NCI-H460 (cell line): ENCODE measurements around the gene PSMD5. TPM values are rescaled to one million over a fixed set of nuclear protein-coding genes. Genes with fewer than 3 reads are reported as not detected.

ENCODE experiments used
- DNase-seq: peaks from one replicate; pipeline ENCODE4 v3.0.0-alpha.2; 2016; ENCODE audit warnings: low read depth; ENCODE audit errors: extremely low read depth
- total RNA-seq: library from RNA; depleted of rRNA; stranded (reverse); fragments of >200 nt; shearing (Covaris generic); gene quantifications from 2 replicates; pipeline ENCODE4 v1.2.3, GENCODE V29; 2014

PSMD5 gene
- total RNA-seq, 1 experiment from 2014 or later: 36.9 TPM

DNA sequence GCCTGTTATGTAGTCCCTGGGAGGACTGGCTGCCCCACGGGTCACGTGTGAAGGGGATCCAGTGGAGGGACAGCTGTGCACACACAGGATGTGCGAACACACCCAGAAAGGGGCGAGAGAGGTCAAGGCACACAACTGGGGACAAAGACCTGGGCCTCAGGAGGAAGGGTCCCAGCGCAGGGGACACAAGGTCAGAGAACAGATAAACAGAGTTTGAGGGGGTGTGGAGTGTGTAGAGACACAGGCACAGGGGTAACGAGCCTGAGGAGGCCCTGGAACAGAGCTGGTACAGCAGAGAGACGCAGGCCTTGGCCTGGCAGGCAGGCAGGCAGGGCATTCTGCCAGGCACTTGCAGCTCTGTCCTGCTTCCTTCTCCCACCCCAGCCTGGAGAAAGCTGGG is 14.8 kb upstream of the PSMD5 start:
- DNase-seq: no peak

DNA sequence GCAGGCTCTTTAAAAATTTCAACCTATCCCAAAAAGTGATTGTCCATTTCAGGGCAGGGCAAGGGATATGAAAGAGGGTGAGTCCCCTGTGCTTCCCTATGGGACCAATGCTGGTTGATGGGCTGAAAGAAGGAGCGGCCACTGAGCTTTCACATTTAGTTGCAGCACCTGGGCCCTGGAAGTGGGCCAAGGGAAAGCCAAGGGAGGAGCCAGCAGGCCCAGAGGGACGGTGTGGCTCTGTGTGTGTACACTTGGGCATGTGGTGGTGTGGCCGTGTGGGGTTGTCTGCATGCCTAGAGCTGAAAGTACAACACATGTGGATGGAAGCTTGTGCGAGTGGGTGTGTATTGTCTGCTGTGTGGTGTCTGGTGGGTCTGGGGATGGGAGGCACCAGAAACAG is 14.0 kb upstream of the PSMD5 start:
- no peak for DNase-seq

DNA sequence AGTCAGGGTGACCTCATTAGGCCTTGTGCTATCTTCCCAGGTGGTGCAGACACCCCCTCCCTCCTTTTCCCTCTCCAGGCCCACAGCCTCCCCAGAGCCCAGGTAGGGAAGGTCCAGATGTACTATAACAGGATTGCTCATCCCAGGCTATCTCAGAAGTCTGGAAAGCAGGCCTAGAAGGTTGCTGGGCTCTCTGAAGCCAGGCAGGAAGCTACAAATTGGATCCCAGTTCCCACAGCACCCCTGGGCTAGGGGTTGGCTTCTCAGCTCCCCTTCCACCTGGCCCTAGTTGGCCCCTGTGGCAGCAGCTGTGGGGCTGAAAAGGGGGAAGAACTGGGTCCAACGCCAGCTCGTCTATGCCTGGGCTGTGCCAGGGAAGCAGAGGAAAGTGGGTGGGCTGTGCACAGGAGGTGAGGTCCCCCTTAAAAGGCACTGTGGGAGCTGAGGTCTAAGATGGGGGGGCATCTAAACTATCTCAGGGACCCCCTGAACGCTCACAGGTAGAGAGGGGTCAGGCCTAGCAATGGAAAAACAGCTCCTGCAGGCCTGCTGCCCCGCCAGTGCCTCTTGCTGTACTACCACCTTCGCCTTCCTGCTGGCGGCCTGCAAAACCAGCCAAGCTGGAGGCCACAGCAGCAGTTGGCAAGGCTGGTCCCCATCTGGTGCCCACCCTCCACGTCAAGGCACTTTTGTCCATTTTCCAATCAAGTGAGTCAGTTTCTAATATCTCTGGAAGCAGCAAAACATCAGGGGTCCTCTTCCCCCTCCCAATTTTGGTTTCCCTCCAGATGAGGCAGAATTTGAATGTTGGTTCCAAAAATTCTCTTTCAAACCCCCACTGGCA is 13.3 kb upstream of the PSMD5 start:
- no peak for DNase-seq

GRCh38 chr9:120854596-120855327 is 12.0 kb upstream of the PSMD5 start:
- DNase-seq: no peak

GRCh38 chr9:120853198-120853597 is 10.5 kb upstream of the PSMD5 start:
- no peak for DNase-seq

GRCh38 chr9:120852240-120853010 is 9.7 kb upstream of the PSMD5 start:
- DNase-seq: no peak

GRCh38 chr9:120851449-120851848 is 8.7 kb upstream of the PSMD5 start:
- DNase-seq: no peak

GRCh38 chr9:120850315-120850714 is 7.6 kb upstream of the PSMD5 start:
- no peak for DNase-seq

DNA sequence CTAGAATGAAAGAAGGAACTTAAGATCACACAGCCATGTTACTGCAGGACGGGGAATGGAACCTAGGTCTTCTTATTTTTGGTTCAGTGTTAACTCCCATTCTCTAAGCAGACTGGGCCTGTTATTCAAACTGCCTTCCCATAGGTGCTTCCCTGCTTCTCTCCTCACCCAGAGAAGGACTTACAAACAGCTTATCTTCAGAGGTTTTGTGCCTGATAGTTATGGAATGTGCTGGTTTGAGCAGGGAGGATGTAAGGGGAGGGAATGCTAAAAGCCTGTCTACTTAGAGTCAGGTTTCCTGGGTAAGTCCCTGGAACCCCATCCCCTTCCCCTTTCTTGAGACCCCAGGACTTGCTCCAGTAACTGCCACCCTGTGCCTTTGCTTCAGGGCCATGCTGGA is 4.2 kb upstream of the PSMD5 start:
- DNase-seq: no peak

DNA sequence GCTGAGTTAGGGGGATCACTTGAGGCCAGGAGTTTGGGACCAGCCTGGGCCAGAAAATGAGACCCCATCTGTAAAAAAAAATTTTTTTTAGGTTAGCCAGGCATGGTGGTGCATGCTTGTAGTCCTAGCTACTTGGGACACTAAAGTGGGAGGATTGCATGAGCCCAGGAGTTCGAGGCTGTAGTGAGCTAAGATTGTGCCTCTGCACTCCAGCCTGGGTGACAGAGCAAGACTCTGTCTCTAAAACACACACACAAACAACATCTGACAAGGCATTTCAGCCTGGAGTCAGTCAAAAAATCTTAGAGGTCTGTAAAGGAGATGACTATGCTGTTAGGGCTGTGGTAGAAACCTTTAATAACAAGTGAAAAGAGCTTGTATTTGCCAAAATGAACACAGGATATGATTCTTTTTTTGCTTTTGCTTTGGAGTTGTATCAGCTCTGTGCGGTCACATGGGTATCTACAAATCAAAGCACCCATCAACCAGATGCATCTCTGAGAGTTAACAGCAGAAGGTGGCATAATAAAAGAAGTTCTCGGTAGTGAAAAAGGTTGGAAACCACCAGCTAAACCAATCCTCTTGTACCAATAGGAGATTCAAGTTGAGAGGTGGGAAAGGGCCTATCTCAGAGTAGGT is 3.6 kb upstream of the PSMD5 start:
- DNase-seq: no peak

DNA sequence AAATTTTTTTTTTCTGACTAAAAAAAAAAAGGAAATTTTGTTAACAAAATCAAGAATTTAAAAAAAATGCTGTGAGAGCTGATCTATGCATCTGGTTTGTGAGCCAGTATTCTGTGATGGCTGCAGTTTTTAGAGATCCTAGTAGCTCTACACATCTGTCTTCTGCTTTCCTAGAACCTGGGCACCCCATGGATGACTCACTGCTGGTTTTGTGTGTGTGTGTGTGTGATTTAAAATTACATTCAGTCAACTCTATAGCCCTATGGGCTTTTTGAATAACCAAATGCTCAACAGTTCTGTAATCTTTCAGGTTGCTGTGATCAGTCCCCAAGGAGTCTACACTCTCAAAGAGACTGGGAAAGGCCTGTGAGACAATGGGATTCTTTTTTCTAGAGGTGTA is 2.5 kb upstream of the PSMD5 start:
- DNase-seq: no peak

DNA sequence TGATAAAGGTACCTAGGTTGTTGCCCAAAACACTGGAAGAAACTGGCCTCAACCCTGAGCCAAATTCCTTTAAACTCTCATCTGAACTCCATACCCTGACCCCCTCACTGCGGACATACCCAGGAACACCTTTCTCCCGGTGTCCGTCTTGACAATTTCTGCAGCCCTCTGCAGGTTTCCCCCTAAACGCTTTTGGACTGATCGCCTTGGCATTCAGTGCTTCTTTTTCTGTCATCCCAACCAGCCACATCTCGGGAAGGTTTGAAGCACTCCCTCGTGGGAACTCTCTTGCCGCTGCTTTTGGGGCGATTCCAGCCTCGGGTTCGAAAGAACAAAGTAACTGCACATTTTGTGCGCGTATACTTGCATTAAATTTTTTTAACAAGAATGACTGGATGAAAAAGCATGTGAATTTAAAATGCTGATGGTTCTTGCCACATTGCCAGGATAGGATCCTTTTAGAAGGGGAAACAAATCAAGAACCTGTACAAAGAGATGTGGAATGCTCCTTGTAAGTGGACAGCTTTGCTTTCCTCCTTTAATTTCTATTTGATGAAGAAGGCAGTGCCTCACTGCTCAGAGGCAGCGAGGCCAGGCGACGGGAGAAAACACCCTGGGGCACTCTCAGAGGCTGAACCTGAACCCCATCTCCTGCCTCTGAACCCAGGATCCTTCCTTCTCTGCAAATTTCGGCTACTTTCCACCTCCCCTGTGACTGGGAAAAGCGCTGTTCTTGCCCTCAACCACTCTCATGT is 615 bp downstream of the PSMD5 start:
- no peak for DNase-seq

DNA sequence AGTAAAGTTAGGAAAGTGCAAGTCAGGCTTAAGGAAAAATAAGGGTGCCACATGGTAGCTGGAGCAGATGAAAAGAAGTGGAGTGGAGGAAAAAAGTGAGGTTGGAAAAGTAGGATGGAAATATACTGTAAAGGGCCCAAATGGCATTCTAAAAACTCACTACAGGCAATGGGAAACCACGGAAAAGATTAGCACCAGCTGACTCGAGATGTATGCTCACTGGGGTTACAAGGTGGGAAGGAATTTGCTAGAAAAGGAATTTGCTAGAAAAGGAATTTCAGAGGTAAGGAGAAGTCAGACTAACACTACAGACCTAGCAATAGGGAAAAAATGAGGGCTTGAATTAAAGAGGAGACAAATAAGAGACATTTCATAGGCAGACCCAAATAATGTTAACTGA is 3.6 kb downstream of the PSMD5 start:
- DNase-seq: no peak

DNA sequence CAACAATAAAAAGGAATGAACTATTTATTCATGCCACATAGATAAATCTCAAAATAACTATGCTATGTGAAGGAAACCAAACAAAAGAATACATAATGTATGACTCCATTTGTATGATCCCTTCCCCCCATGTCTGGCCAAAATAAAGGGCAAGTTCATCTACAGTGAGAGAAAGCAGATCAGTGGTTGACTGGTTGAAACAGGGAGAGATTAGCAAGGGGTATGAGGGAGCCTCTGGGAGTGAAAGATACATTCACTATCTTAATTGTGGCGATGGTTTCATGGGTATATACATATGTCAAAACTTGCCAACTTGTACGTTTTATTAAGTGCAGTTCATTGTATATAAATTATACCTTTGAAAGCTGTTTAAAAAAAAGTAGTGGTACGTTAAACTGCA is 4.8 kb downstream of the PSMD5 start:
- DNase-seq: no peak

- no peak for DNase-seq
Observed at GRCh38 chr9:120833325-120833724, 9.4 kb downstream of the PSMD5 start.

- no peak for DNase-seq
Observed at GRCh38 chr9:120832807-120833206, 9.9 kb downstream of the PSMD5 start.

DNA sequence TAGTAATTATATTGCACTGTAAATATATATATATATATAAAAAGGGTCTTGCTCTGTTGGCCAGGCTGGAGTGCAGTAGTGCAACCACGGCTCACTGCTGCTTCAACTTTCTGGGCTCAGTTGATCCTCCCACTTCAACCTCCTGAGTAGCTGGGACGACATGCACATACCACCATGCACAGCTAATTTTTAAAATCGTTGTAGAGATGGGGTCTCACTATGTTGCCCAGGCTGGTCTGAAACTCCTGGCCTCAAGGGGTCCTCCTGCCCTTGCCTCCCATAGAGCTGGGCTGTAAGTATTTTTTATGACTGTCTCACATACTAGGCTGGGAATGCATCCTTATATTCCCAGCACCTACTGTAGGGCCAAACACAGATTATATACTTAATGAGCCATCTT is 11.9 kb downstream of the PSMD5 start:
- no peak for DNase-seq

DNA sequence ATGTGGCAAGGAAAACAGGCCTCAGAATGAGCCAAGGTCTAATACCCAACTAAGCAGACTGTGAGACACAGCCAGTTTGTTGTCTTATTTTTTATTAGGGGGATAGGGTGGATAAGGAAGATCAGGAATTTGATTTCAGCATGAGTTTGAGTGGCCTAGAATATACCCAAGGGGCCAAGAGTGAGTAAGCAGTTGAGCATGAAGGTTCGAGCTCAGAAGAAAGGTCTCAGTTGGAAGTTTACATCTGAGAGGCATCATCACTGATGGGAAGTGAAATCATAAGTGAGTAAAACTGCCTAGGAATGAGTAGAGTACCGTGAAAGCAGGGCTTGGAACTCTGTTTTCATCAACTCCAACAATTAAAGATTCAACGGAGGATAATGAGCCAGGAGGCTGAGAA is 12.6 kb downstream of the PSMD5 start:
- no peak for DNase-seq

DNA sequence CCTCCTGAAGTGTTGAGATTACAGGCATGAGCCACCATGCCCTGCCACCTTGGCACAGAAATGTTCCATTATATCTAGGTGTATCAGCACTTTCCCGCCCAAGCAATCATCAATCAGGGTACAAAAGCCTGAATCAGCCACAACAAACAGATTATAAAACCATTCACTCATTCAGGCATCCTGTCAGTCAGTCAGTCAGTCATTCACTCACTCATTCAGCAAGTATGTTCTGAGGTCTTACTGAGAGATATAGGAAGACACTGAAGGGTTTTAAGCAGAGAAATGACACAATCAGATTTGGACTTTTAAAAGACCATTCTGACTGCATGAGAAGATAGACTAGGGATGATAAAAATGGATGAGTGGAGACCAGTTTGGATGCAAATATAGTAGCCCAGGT is 13.1 kb downstream of the PSMD5 start:
- DNase-seq: no peak

GRCh38 chr9:120820095-120820494 is 22.6 kb downstream of the PSMD5 start:
- no peak for DNase-seq
